GM18508 (cell line): ENCODE measurements around the gene HMCN1.

Experiments used
- ATAC-seq: cut with Tn5 transposase; IDR thresholded peaks from one replicate; pipeline ENCODE4 v1.9.1; 2021; ENCODE audit warnings: moderate number of reproducible peaks; ENCODE audit not compliant: insufficient read depth, unreplicated experiment

Gene HMCN1

DNA sequence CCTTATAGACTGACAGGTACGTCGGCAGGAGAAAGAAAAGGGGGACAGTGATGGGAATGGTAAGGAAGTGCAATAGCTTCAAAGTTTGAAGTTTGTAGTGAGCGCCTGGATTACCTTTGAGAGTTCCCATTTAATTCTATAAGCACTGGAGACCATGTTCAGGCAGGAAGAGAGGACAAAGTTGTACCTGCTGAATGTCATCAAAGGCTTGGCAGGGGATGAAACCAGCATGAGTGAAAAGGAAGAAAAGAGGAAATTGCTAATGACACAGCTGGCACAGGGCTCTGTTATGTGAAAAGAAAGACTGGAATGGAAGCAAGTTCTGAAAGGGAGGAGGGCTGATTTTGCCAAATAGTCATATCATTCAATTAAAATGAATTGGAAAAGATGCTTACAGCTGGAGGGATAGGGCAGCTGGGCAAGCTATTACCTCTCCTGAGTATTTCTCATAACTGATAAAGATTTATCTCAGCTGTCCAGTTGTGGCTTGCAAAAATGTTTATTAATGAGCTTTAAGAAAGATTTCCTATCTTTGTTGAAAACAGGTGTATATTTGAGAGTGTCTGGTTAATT is 109.2 kb downstream of the HMCN1 start:
- no peak for ATAC-seq

- ATAC-seq = no peak
These were observed 109.8 kb downstream of the HMCN1 start for GRCh38 chr1:185843986-185844385.

DNA sequence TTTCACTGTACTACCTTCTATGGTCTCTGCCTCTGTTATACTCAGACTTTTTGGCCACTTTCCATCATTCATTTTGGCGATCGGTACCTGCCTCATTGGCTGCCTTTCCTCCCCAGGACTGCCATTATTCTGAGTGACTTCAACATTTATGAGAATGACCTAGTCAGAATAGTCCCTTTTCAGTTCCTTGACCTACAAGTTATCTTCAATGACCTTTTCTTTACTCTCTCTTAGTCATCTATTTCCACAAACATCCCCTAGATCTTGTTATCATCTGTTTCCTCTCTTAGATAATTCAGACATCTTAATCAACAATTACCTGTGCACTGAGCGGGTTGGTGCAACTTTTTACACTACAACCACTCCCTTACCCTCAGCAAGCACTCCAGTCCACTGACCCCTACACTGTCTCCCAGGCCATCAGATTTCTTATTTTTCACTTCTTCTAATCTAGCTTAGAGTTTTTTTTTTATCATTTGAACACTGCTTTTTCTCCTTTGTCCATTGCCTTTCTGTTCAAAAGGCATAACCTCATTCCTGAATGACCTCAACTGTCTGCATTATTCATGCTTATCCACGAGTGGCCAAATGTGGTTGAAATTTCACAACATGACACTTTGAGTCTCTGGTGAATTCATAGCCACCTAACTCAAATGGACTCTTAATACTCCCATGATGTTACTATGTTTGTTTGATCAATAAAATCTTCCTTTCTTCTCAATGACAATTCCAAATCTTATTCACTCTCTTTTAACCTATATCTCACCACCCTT is 112.7 kb downstream of the HMCN1 start:
- no peak for ATAC-seq

- ATAC-seq = no peak
These were observed 114.8 kb downstream of the HMCN1 start for GRCh38 chr1:185849014-185849413.

DNA sequence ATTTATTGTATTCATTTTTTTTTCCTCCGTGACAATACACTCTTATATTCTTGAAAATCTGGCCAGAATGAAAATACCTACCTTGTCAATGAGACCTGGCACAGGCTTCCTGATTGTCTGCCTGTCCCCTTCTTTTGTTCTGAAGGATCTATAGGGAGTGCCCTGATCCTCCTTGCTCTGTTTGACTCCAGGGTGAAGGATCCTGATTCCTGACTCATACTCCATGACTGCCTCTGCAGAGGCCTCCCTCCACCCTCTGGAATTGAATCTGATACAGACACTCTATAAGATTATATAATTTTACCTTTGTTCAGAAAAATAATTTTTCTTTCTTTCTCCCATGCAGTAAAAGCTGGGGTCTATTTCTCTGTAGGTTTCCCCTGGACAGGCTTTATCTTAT is 116.2 kb downstream of the HMCN1 start:
- no peak for ATAC-seq

DNA sequence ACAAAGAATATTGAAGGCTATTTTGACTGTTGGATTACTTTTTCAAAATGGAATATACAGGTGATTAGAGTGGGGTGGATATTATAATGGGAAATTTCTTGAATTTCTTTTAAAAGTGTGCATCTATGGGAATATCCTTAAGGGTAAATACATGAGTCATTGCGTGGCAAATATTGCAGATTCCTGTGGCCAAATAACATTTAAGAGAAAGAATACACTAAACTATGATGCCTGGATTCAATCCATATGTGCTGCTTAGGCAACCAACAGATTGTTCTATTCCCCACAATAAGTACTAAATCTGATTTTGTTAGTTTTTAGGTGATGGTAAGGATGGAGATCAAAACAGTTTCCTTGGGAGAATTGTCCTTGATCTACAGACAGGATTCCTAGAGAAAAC is 119.5 kb downstream of the HMCN1 start:
- ATAC-seq = no peak

DNA sequence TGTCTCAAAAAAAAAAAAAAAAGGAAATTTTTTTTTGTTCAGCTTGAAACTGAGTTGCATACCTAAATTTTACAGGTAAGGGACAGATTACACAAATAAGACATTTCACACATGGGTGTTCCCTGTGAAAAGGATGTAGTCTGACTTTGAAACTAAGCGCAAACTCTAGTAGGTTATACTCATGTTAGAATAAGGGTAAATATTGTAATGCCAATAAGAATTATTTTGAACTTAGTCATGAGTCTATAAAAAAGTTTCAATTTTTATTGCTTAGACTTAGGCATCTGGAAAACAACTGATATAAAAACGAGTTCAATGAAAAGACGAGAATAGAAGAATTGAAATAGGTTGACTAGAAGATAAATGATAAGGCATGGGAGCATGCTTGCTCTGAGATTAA is 122.3 kb downstream of the HMCN1 start:
- ATAC-seq = no peak

DNA sequence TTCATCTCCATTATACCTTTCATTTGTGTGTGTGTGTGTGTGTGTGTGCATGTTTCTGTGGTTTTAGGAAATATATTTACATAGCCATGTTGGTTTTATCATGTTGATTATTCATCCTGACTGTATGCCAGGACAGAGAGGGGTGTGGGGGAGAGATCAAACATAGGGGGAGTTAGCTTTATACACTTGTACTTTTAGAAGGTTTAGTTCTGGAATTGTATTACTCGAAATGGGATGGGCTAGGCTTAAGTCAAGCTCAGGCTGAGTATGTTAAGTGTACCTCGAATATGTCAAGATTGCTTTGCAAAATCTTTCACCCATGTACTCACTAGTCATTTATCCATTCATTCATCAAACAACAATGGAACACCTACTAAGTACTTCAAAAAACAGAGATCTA is 123.3 kb downstream of the HMCN1 start:
- no peak for ATAC-seq

DNA sequence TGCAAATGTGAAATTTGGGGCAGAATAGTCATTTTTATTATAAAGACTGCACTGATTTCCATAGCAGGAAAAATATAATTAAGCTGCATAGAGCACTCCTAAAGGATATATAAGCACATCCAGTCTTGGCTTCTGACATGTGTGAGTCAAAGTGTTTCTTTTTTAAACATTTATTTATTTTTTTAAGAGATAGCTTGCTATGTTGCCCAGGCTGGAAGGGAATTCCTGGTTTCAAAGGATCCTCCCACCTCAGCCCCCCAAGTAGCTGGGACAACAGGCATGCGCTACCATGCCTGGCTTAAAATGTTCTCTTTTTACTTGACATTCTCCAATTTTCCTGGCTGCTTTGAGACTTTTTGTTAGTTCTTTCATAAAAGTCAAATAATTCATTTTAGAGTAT is 126.1 kb downstream of the HMCN1 start:
- ATAC-seq = no peak

DNA sequence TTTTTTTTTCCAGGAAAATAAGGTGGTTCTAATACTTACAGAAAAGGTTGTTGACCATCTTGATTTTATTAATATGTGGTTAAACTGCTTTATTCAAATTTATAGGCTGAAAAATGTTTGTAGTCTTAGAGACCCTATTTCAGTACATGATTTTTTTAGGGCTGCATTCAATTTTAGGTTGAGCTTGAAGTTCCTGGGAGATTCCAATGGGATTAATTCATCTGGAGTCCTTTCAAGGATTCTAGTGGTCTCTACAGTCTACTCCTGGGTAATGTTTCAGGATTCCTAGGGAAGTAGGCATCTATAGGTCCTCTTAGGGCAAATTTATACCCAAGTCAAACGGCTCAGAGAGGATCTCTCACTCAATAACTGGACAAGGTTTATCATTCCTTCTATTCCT is 126.7 kb downstream of the HMCN1 start:
- no peak for ATAC-seq

DNA sequence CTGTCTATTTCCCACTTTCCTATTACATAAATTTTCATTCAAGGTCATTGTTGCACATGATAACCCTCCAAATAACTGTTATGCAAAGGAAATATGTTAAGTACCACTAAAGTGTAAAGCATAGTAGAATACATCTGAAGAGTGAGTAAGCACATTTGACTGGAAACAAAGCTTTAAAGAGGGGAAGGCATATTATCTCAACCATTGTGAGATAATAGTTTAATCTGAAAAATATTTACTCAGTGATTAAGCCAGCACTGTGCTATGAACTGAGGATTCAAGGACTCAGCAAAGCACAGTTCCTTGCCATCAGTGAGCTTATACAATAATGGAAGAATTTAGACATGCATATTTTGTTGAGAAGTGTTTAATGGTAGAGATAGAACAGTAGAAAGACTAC is 127.4 kb downstream of the HMCN1 start:
- no peak for ATAC-seq

DNA sequence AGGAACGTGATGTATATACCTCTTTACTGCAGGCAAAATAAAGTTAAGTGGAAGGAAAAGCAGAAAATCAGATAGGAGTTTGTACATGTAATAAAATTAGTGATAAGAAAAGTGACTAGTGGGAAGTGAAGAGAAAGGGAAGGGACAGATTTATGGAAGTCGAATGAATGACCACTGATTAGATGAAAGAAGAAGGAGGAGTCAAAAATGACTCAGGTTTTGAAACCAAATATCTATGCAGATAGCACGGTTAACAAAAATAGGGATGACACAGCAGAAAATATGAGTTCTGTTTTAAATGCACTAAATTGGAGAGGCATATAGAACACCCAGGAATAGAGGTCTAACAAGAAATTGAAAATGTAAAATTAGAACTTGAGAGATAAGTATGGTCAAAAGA is 128.0 kb downstream of the HMCN1 start:
- ATAC-seq = no peak

- ATAC-seq = no peak
These were observed 130.1 kb downstream of the HMCN1 start for GRCh38 chr1:185864331-185864730.

GRCh38 chr1:185864889-185865517 is 130.8 kb downstream of the HMCN1 start:
- no peak for ATAC-seq

GRCh38 chr1:185869590-185869989 is 135.4 kb downstream of the HMCN1 start:
- ATAC-seq = no peak

GRCh38 chr1:185871627-185872150 is 137.5 kb downstream of the HMCN1 start:
- no peak for ATAC-seq

- ATAC-seq = no peak
These were observed 140.1 kb downstream of the HMCN1 start for GRCh38 chr1:185874246-185874645.

DNA sequence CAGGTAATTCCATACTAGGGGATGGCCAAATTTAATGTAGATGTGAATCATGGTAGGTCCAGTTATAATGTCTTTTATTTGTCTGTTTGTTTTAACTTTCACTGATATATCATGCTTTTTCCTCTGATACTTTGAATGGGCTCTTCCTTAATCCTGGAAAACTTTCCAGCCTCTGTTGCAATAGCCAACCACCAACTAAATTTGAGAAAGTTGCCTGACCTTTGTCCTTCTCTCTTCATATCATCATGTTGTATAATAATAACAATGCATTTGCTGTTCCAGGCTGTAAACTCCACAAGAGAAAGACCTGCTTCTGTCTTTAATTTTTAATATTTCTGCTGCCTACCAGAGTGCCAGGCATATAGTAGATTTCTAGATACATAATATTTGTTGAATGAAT is 146.1 kb downstream of the HMCN1 start:
- no peak for ATAC-seq

GRCh38 chr1:185880779-185881333 is 146.7 kb downstream of the HMCN1 start:
- no peak for ATAC-seq

DNA sequence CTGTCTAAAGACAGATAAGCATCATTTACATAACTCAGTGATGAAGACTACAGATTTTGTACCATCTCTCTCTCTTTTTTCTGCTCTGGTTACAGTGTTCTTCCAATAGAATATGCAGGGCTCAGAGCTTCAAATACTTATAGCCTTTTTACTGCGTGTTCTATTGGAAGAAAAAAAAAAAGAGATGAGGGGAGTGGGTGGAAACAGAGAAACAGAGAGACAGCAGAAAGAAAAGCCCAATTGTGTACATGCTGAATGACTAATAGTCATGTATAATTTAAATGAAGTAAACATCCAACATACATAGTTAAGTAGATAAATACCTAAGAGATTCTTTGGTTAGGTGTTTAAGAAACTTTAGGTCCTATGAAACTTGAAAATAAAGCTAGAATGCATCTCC is 151.9 kb downstream of the HMCN1 start:
- ATAC-seq = no peak

- no peak for ATAC-seq
These were observed 152.5 kb downstream of the HMCN1 start for GRCh38 chr1:185886671-185887070.
